B cell (primary cell): Measurements from ENCODE around the gene TMEM266. TPM values are rescaled to one million over a fixed set of nuclear protein-coding genes. Genes with fewer than 3 reads are reported as not detected.

Experiments
- ATAC-seq: fragments of 200-7000 bp; cut with Tn5 transposase; one replicate; pipeline ENCODE4 v1.10.0; 2021; ENCODE audit warnings: low read depth, mild to moderate bottlenecking, moderate number of reproducible peaks, moderate library complexity
- CTCF ChIA-PET: fragments of 350-600 bp; sonication (Branson Sonifier 250); formaldehyde crosslinking; loops from one replicate; lab custom pipeline; 2021; ENCODE audit warnings: antibody characterized with exemption, inconsistent platforms; lab: Charles Lee
- POLR2A ChIA-PET: fragments of 350-600 bp; sonication (Branson Sonifier 250); formaldehyde crosslinking; loops from one replicate; lab custom pipeline; 2021; ENCODE audit warnings: antibody characterized with exemption; lab: Charles Lee
- DNase-seq: peaks from one replicate; pipeline ENCODE4 v3.0.0; 2013
- H2AFZ ChIP-seq: 2 replicates; pipeline ENCODE4 v1.6.1; 2012; ENCODE audit warnings: mild to moderate bottlenecking, low read depth, low read length; ENCODE audit not compliant: insufficient read depth, poor library complexity, severe bottlenecking
- H3K27ac ChIP-seq, 2 donors: 1 replicate in 1 of 2; 2 replicates in 1 of 2; pipeline ENCODE4 v1.5.1; 2012 to 2013; ENCODE audit warnings: low read length in 2 of 2, mild to moderate bottlenecking in 2 of 2, moderate library complexity in 1 of 2
- H3K27me3 ChIP-seq, 4 experiments: fragments of 200-600 bp in 1 of 4; sonication (generic) in 1 of 4; replicated peaks in 1 of 4; 1 replicate in 2 of 4; 2 replicates in 2 of 4; pipeline versions ENCODE4 v1.6.1 to v1.7.0; 2013 to 2016; ENCODE audit warnings: low read length in 3 of 4, mild to moderate bottlenecking in 2 of 4, mixed read lengths in 1 of 4, moderate library complexity in 1 of 4; ENCODE audit not compliant: insufficient read depth in 4 of 4, control insufficient read depth in 3 of 4; ENCODE audit errors: control extremely low read depth in 1 of 4
- H3K36me3 ChIP-seq, 2 experiments: replicated peaks in 1 of 2; 1 replicate in 1 of 2; 2 replicates in 1 of 2; pipeline versions ENCODE4 v1.6.1 to v1.7.1; 2013; ENCODE audit warnings: low read length in 1 of 2; ENCODE audit not compliant: insufficient read depth in 2 of 2, control insufficient read depth in 1 of 2; ENCODE audit errors: control extremely low read depth in 1 of 2, extremely low read depth in 1 of 2
- H3K4me1 ChIP-seq, 2 donors: fragments of 200-600 bp in 1 of 2; sonication (generic) in 1 of 2; 1 replicate in 1 of 2; 2 replicates in 1 of 2; pipeline versions ENCODE4 v1.5.1 to v1.6.1; 2013 to 2017; ENCODE audit warnings: low read length in 2 of 2; ENCODE audit not compliant: control insufficient read depth in 2 of 2, insufficient read depth in 2 of 2
- H3K4me2 ChIP-seq: replicated peaks from 2 replicates; pipeline ENCODE3; 2012; ENCODE audit warnings: mild to moderate bottlenecking, low read depth, low read length; ENCODE audit not compliant: poor library complexity, severe bottlenecking
- H3K4me3 ChIP-seq, 5 experiments: fragments of 200-600 bp in 1 of 5; sonication (generic) in 1 of 5; 1 replicate in 3 of 5; 2 replicates in 2 of 5; pipeline versions ENCODE4 v1.5.1 to v1.7.0; 2011 to 2016; ENCODE audit warnings: low read length in 4 of 5, mild to moderate bottlenecking in 4 of 5, low read depth in 2 of 5, control low read depth in 1 of 5, moderate library complexity in 1 of 5; ENCODE audit not compliant: insufficient read depth in 1 of 5; ENCODE audit errors: control extremely low read depth in 1 of 5, extremely low read depth in 1 of 5
- H3K79me2 ChIP-seq: fragments of 200-600 bp; sonication (generic); one replicate; pipeline ENCODE4 v1.6.0; 2016; ENCODE audit warnings: low read length; ENCODE audit not compliant: control insufficient read depth, insufficient read depth
- H3K9ac ChIP-seq: fragments of 200-600 bp; sonication (generic); 2 replicates; pipeline ENCODE4 v1.6.1; 2017; ENCODE audit warnings: mild to moderate bottlenecking, low read length, moderate library complexity
- H3K9me3 ChIP-seq, 3 donors: one replicate each; pipeline versions ENCODE4 v1.6.1 to v1.7.1; 2013; ENCODE audit warnings: low read length in 2 of 3; ENCODE audit not compliant: control insufficient read depth in 2 of 3, insufficient read depth in 1 of 3; ENCODE audit errors: control extremely low read depth in 1 of 3
- H4K20me1 ChIP-seq: 2 replicates; pipeline ENCODE4 v1.6.0; 2012; ENCODE audit warnings: mild to moderate bottlenecking, low read length; ENCODE audit not compliant: insufficient read depth, control insufficient read depth, poor library complexity, severe bottlenecking
- H3K27ac Mint-ChIP-seq: one replicate; pipeline ENCODE4 v1.8.0; 2021; ENCODE audit warnings: mixed read lengths
- H3K27me3 Mint-ChIP-seq: one replicate; pipeline ENCODE4 v1.8.0; 2021; ENCODE audit warnings: mixed read lengths
- H3K4me1 Mint-ChIP-seq: one replicate; pipeline ENCODE4 v1.8.0; 2021; ENCODE audit warnings: mixed read lengths
- H3K4me3 Mint-ChIP-seq: one replicate; pipeline ENCODE4 v1.8.0; 2021; ENCODE audit warnings: mixed read lengths
- H3K9me3 Mint-ChIP-seq: one replicate; pipeline ENCODE4 v1.8.0; 2022; ENCODE audit warnings: mixed read lengths; ENCODE audit not compliant: insufficient read depth
- CTCF ChIP-seq: fragments of 200-600 bp; IDR thresholded peaks from one replicate; pipeline ENCODE4 v1.8.0; 2022; ENCODE audit warnings: antibody characterized with exemption, mild to moderate bottlenecking
- EZH2 ChIP-seq: IDR thresholded peaks from 2 replicates; pipeline ENCODE4 v1.6.1; 2012; ENCODE audit warnings: borderline replicate concordance, low read depth, mild to moderate bottlenecking, moderate library complexity, low read length; ENCODE audit not compliant: insufficient read depth, poor library complexity, severe bottlenecking
- WGBS: methylation state at CpG from one replicate; pipeline ENCODE4 v1.1.5; 2013; ENCODE audit warnings: missing lambda C conversion rate; ENCODE audit not compliant: insufficient coverage; 5-methylcytosine and 5-hydroxymethylcytosine counted together
- intact Hi-C: fragments of 100-400 bp; cut with micrococcal nuclease; formaldehyde crosslinking; loops from one replicate; pipeline ENCODE4 v1.10.0; 2022
- polyA plus RNA-seq: library from polyadenylated mRNA; depleted of rRNA; stranded (reverse); fragments of >200 nt; gene quantifications from 2 replicates; pipeline ENCODE4 v1.2.3, GENCODE V29; 2012
- total RNA-seq, 2 donors: library from RNA; stranded (reverse); fragments of 120-200 nt in 1 of 2; gene quantifications; 1 replicate in 1 of 2; 2 replicates in 1 of 2; pipeline versions ENCODE4 v1.2.3 to v1.2.4, GENCODE V29; 2013 to 2022

The TMEM266 gene
- total and polyA plus RNA-seq, 2 donors (not counting 1 experiment from before 2014, with no cell fraction given): not detected

GRCh38 chr15:76163457-76164295, 103.9 kb downstream of the TMEM266 start:
- Histone ChIP-seq H3K4me3 (no peak overlapping the region), H3K36me3 (no peaks in the 10 kb centered on the region), H3K79me2 (no peaks in the 10 kb centered on the region), H3K27ac (no peak overlapping the region), H4K20me1 (no peaks in the 10 kb centered on the region), H3K27me3 (no peaks in the 10 kb centered on the region), H3K9ac (no peak overlapping the region), H3K4me1 (no peaks in the 10 kb centered on the region), H3K9me3 (no peaks in the 10 kb centered on the region), H2AFZ (no peak overlapping the region), H3K4me2 (no peak overlapping the region)
- H3K9me3 Mint-ChIP-seq: no peaks in the 10 kb centered on the region
- ATAC-seq (no peak), DNase-seq (no peak)
- H3K4me3 Mint-ChIP-seq: no peak overlapping the region
- no peaks in the 10 kb centered on the region for H3K4me1 Mint-ChIP-seq
- ChIA-PET CTCF (no interaction called here), POLR2A (no interaction called here)
- H3K27ac Mint-ChIP-seq: no peak overlapping the region
- H3K27me3 Mint-ChIP-seq: peaks cover 14% of the 10 kb centered on the region
- intact Hi-C loops: no loop called here
- 94% methylated on average over 18 of the region's 21 CpGs for WGBS
- no peak for TF ChIP-seq CTCF
- no peak for TF ChIP-seq EZH2

GRCh38 chr15:76164602-76165001, 104.8 kb downstream of the TMEM266 start:
- H3K79me2 ChIP-seq: no peaks in the 10 kb centered on the region
- ATAC-seq: no peak
- TF ChIP-seq EZH2 (no peak), CTCF (no peak)
- no peaks in the 10 kb centered on the region for H3K4me1 ChIP-seq
- 95% methylated on average over 8 of the region's 8 CpGs for WGBS
- H3K4me1 Mint-ChIP-seq: no peaks in the 10 kb centered on the region
- no peaks in the 10 kb centered on the region for H3K27me3 ChIP-seq
- peaks cover 14% of the 10 kb centered on the region for H3K27me3 Mint-ChIP-seq
- no peak overlapping the region for H2AFZ ChIP-seq
- no peaks in the 10 kb centered on the region for H3K36me3 ChIP-seq
- H3K4me2 ChIP-seq: no peak overlapping the region
- no peak overlapping the region for H3K4me3 Mint-ChIP-seq
- no peaks in the 10 kb centered on the region for H4K20me1 ChIP-seq
- POLR2A ChIA-PET: no interaction called here
- H3K27ac ChIP-seq: no peak overlapping the region
- H3K4me3 ChIP-seq: no peak overlapping the region
- no peaks in the 10 kb centered on the region for H3K9me3 Mint-ChIP-seq
- H3K9me3 ChIP-seq: no peaks in the 10 kb centered on the region
- H3K27ac Mint-ChIP-seq: no peak overlapping the region
- DNase-seq: no peak
- CTCF ChIA-PET: no interaction called here
- no peak overlapping the region for H3K9ac ChIP-seq
- intact Hi-C loops: no loop called here
